D721Med (cell line): ENCODE measurements around the gene PTGFRN.

Experiments
- DNase-seq: peaks from one replicate; pipeline ENCODE4 v3.0.0; 2011; ENCODE audit warnings: low spot score; ENCODE audit not compliant: insufficient read length
- FAIRE-seq: peaks from 2 replicates; lab custom pipeline; 2011; peaks lifted over from hg19 to GRCh38; lab: Jason Lieb, UNC
- TF ChIP-seq, protein P1 (sequence below): IDR thresholded peaks from 2 replicates; pipeline ENCODE4 v1.5.1; 2012; ENCODE audit warnings: mild to moderate bottlenecking, control low read depth; ENCODE audit not compliant: insufficient read depth; ENCODE audit errors: missing control alignments

The PTGFRN gene

GRCh38 chr1:116945421-116945820 lies 35.7 kb downstream of the PTGFRN start:
- DNase-seq (no peak), FAIRE-seq (no peak)
- TF ChIP-seq, protein P1, sequence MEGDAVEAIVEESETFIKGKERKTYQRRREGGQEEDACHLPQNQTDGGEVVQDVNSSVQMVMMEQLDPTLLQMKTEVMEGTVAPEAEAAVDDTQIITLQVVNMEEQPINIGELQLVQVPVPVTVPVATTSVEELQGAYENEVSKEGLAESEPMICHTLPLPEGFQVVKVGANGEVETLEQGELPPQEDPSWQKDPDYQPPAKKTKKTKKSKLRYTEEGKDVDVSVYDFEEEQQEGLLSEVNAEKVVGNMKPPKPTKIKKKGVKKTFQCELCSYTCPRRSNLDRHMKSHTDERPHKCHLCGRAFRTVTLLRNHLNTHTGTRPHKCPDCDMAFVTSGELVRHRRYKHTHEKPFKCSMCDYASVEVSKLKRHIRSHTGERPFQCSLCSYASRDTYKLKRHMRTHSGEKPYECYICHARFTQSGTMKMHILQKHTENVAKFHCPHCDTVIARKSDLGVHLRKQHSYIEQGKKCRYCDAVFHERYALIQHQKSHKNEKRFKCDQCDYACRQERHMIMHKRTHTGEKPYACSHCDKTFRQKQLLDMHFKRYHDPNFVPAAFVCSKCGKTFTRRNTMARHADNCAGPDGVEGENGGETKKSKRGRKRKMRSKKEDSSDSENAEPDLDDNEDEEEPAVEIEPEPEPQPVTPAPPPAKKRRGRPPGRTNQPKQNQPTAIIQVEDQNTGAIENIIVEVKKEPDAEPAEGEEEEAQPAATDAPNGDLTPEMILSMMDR = no peak

- no peak for DNase-seq
- no peak for FAIRE-seq
- TF ChIP-seq, protein P1 = no peak
These were observed 36.3 kb downstream of the PTGFRN start for GRCh38 chr1:116945996-116946395.

DNA sequence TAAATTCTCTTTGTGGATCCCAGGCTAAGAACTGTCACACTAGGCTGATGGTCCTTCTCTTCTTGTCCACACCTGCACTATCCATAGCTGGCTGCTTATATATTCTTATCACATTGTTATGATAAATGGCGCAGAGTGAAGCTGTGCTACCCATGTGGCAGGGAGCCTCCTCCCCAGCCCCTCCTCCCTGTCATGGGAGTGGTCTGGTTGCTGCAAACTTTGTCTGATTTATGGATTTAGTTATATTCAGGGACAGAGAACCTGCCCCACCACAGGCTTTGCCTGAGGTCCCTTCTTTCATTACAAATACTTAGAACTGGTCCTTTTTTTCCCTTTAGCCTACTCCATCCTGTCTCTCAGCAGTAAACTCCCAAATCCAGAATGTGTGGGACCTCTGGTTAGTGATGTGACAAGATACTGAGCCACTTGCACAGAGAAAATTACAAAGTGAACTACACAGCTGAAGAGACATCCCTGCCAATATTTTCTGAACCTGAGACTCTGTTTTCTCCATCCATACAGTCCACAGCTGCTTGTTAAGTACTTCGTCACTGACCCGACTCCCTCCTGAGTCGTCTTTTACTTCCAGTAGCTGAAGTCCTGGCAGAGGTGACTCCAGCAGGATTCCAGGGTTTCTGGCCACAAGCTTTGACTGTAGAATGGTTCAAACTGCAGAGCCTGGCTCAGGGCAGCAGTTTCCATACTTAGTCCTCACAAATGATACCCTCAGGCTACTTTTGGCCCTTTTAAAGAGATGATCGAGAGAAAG lies 37.6 kb downstream of the PTGFRN start:
- DNase-seq (no peak), FAIRE-seq (no peak)
- TF ChIP-seq, protein P1 = no peak

DNA sequence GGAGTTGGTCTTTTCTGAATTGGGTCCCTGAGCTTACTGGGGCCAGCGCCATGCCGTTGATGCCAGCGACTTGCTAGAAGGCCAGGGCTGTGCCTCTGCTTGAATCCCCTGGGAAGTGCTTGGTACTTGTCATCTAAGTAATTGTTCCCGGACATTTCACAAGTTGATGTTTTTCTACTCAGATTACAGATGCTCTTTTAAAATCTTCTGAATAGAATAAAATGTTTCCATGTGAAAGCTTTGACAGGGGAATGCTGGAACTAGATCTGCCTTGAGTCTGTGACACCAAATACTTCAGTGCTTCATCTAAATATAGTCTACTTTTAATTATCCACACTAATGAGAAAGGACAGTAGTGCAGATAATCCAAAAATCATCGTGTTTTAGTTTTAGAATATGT lies 38.3 kb downstream of the PTGFRN start:
- FAIRE-seq = no peak
- TF ChIP-seq, protein P1 = no peak
- no peak for DNase-seq

DNA sequence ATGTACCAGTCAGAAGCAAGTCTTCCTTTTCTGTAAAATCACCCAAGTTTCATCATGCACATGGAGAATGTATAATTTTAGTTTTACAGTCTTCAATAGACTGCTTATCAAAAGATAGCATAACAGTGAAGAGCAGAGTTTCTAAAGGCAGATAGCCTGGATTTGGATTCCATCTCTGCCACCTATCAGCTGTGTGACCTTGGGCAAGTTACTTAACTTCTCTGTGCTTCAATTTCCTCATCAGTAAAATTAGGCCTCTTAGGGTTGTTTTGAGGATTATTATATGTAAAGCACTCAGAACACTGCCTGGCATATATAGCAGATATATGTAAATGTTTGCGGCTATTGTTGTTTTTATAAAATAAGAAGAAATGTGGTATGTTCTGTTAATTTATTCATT lies 38.9 kb downstream of the PTGFRN start:
- FAIRE-seq = no peak
- DNase-seq = no peak
- TF ChIP-seq, protein P1 = no peak

GRCh38 chr1:116949213-116949985 lies 39.7 kb downstream of the PTGFRN start:
- FAIRE-seq = no peak
- TF ChIP-seq, protein P1 = no peak
- no peak for DNase-seq

DNA sequence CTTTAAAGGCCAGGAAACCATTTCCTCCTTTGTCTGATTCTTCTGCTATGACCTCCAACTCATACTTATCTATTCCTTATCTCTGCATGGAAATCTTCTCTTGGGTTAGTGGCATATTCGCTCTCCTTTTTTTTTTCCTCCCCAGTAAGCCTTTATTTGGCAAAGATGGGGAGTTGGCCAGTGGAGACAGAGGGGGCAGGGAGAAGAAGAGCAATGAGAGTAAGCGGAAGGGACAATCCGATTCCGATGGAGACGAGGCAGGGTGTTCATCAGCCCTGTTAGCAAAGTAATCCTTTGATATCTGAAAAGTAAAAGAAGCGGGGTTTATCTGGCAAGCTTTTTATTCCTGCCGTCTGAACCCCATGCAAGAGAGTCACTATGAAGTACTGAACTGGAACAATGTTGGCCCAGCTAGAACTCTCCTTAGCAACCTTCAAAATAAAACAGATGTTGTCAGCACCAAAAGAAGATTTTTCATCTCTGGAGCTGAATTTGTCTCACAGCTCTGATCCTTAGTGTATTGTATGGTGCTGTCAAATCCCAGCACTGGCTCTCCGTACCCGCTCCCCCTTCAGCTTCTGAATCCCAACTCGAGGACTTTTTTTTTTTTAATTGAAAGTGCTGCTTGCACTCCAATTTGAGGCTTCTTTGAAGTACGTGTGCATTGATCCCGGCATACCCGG lies 40.9 kb downstream of the PTGFRN start:
- DNase-seq (no peak), FAIRE-seq (no peak)
- TF ChIP-seq, protein P1 = no peak
